ENCODE results near the gene ROR2. TPM values are rescaled to one million over a fixed set of nuclear protein-coding genes. Genes with fewer than 3 reads are reported as not detected.
A peak's percentile ranks its signal among the peaks of the same experiment; 100 is the strongest.

The ROR2 gene
- total RNA-seq, 1 experiment from 2014 or later: 5.9 TPM

GRCh38 chr9:91758491-91758981 is 191.5 kb downstream of the ROR2 start:
- DNase-seq (ENCODE audit: low read depth, low spot score) (no peak), ATAC-seq (peak; percentile 75; the same call in 1 of the 2 replicates)
- Histone ChIP-seq H3K36me3 (ENCODE audit: control insufficient read depth, insufficient read depth, low read length) (no peaks in the 10 kb centered on the region), H3K4me3 (ENCODE audit: low read depth in 2 of 2, low read length in 2 of 2) (no peak overlapping the region), H3K27me3 (ENCODE audit: control insufficient read depth, insufficient read depth, low read length) (no peaks in the 10 kb centered on the region), H3K4me1 (ENCODE audit: control insufficient read depth, insufficient read depth, low read length) (no peaks in the 10 kb centered on the region), H3K27ac (ENCODE audit: low read length) (no peak overlapping the region), H3K9me3 (ENCODE audit: control insufficient read depth, insufficient read depth, low read depth, low read length) (no peaks in the 10 kb centered on the region)
- CTCF ChIA-PET: interaction anchor here (0.6 kb wide), 1 partner anchor 338 kb away, joined by 3 read pairs; no protein-coding TSS in a partner anchor
- POLR2A ChIA-PET: no interaction called here
- in situ Hi-C loops (cut with HindIII; ENCODE audit: low pct_unique_long_range_greater_than_20kb, low sequenced_read_pairs): no loop called here
- BruUV-seq (replicated peaks): no TSS peak
- peak; percentile 79 for TF ChIP-seq CTCF (IDR thresholded peaks at IDR 0.05)
- TF ChIP-seq TCF7L2 (IDR thresholded peaks at IDR 0.05; ENCODE audit: low read depth, low read length): no peak
- intact Hi-C loops (cut with micrococcal nuclease; ENCODE audit: unreplicated experiment): no loop called here

GRCh38 chr9:91757782-91758181 is 192.2 kb downstream of the ROR2 start:
- Histone ChIP-seq H3K4me3 (ENCODE audit: low read depth in 2 of 2, low read length in 2 of 2) (no peak overlapping the region), H3K4me1 (ENCODE audit: control insufficient read depth, insufficient read depth, low read length) (no peaks in the 10 kb centered on the region), H3K27me3 (ENCODE audit: control insufficient read depth, insufficient read depth, low read length) (no peaks in the 10 kb centered on the region), H3K27ac (ENCODE audit: low read length) (no peak overlapping the region), H3K9me3 (ENCODE audit: control insufficient read depth, insufficient read depth, low read depth, low read length) (no peaks in the 10 kb centered on the region), H3K36me3 (ENCODE audit: control insufficient read depth, insufficient read depth, low read length) (no peaks in the 10 kb centered on the region)
- no peak for ATAC-seq
- no TSS peak for BruUV-seq (replicated peaks)
- ChIA-PET POLR2A (no interaction called here), CTCF (interaction anchor here (0.6 kb wide), 2 partner anchors 23 to 339 kb away, joined by 3 to 9 read pairs; no protein-coding TSS in a partner anchor)
- intact Hi-C loops (cut with micrococcal nuclease; ENCODE audit: unreplicated experiment): no loop called here
- in situ Hi-C loops (cut with HindIII; ENCODE audit: low pct_unique_long_range_greater_than_20kb, low sequenced_read_pairs): no loop called here
- no peak for DNase-seq (ENCODE audit: low read depth, low spot score)
- TF ChIP-seq CTCF (IDR thresholded peaks at IDR 0.05): no peak
- TF ChIP-seq SIN3A (IDR thresholded peaks at IDR 0.05; ENCODE audit: borderline replicate concordance, insufficient read depth, low read depth, low read length): no peak

- BruUV-seq (replicated peaks): no TSS peak
- Histone ChIP-seq H3K4me3 (ENCODE audit: low read depth in 2 of 2, low read length in 2 of 2) (no peak overlapping the region), H3K9me3 (ENCODE audit: control insufficient read depth, insufficient read depth, low read depth, low read length) (no peaks in the 10 kb centered on the region), H3K27me3 (ENCODE audit: control insufficient read depth, insufficient read depth, low read length) (no peaks in the 10 kb centered on the region), H3K4me1 (ENCODE audit: control insufficient read depth, insufficient read depth, low read length) (no peaks in the 10 kb centered on the region), H3K36me3 (ENCODE audit: control insufficient read depth, insufficient read depth, low read length) (no peaks in the 10 kb centered on the region), H3K27ac (ENCODE audit: low read length) (no peak overlapping the region)
- in situ Hi-C loops (cut with HindIII; ENCODE audit: low pct_unique_long_range_greater_than_20kb, low sequenced_read_pairs): no loop called here
- DNase-seq (ENCODE audit: low read depth, low spot score) (no peak), ATAC-seq (no peak)
- no peak for TF ChIP-seq SIN3A (IDR thresholded peaks at IDR 0.05; ENCODE audit: borderline replicate concordance, insufficient read depth, low read depth, low read length)
- no peak for TF ChIP-seq POLR2AphosphoS5 (IDR thresholded peaks at IDR 0.05; ENCODE audit: low read depth, low read length)
- no peak for TF ChIP-seq REST (IDR thresholded peaks at IDR 0.05; ENCODE audit: insufficient read depth in 1 of 2, low read depth in 2 of 2, low read length in 1 of 2)
- TF ChIP-seq TCF7L2 (IDR thresholded peaks at IDR 0.05; ENCODE audit: low read depth, low read length): no peak
- no peak for TF ChIP-seq CTCF (IDR thresholded peaks at IDR 0.05)
- POLR2A ChIA-PET: no interaction called here
- CTCF ChIA-PET: interaction anchor here (0.5 kb wide), 1 partner anchor 29 kb away, joined by 3 read pairs; no protein-coding TSS in a partner anchor
- intact Hi-C loops (cut with micrococcal nuclease; ENCODE audit: unreplicated experiment): no loop called here
These were observed 193.6 kb downstream of the ROR2 start for GRCh38 chr9:91756510-91756780.

Data from Panc1 (cell line).